IMR-90 (cell line): ENCODE results near the gene BARX1. TPM values are rescaled to one million over a fixed set of nuclear protein-coding genes. Genes with fewer than 3 reads are reported as not detected.

Experiments used
- ATAC-seq: fragments of 200-7000 bp; cut with Tn5 transposase; 2 replicates; pipeline ENCODE4 v1.9.1; 2020; ENCODE audit warnings: low read depth, mild to moderate bottlenecking, moderate library complexity
- BruUV-seq: library from RNA; stranded (reverse); fragments of 400-500 nt; replicated peaks from 2 replicates; lab custom pipeline; 2021; lab: Mats Ljungman, UMichigan
- CTCF ChIA-PET: fragments of 300-600 bp; formaldehyde crosslinking; extraction: SDS; loops from one replicate; lab custom pipeline; 2021; ENCODE audit warnings: antibody characterized with exemption; lab: Yijun Ruan, JAX
- POLR2A ChIA-PET: fragments of 300-600 bp; sonication (Branson Sonifier 250); formaldehyde crosslinking; loops from one replicate; lab custom pipeline; 2022; ENCODE audit warnings: antibody characterized with exemption; ENCODE audit not compliant: unreplicated experiment; lab: Charles Lee
- DNase-seq: peaks from one replicate; pipeline ENCODE4 v3.0.0; 2013
- H2AFZ ChIP-seq: replicated peaks from 2 replicates; pipeline ENCODE3; 2013; ENCODE audit warnings: low read length, mild to moderate bottlenecking; ENCODE audit not compliant: poor library complexity
- H2AK5ac ChIP-seq: 2 replicates; pipeline ENCODE4 v1.6.1; 2013; ENCODE audit warnings: low read depth, low read length, inconsistent platforms
- H2AK9ac ChIP-seq: replicated peaks from 2 replicates; pipeline ENCODE3; 2013; ENCODE audit warnings: mild to moderate bottlenecking, low read depth, low read length, moderate library complexity; ENCODE audit not compliant: poor library complexity
- H2BK120ac ChIP-seq: 2 replicates; pipeline ENCODE4 v1.6.1; 2013; ENCODE audit warnings: low read depth, low read length, inconsistent platforms
- H2BK15ac ChIP-seq: 3 replicates; pipeline ENCODE4 v1.6.1; 2013; ENCODE audit warnings: low read depth, low read length, inconsistent platforms
- H2BK20ac ChIP-seq: 2 replicates; pipeline ENCODE4 v1.6.1; 2013; ENCODE audit warnings: low read depth, mild to moderate bottlenecking, inconsistent platforms, low read length, moderate library complexity
- H2BK5ac ChIP-seq: 2 replicates; pipeline ENCODE4 v1.6.1; 2013; ENCODE audit warnings: mild to moderate bottlenecking, low read depth, low read length, inconsistent platforms; ENCODE audit not compliant: poor library complexity, severe bottlenecking
- H3K14ac ChIP-seq: replicated peaks from 2 replicates; pipeline ENCODE4 v1.6.1; 2013; ENCODE audit warnings: low read depth, low read length, inconsistent platforms
- H3K18ac ChIP-seq: 2 replicates; pipeline ENCODE4 v1.6.1; 2013; ENCODE audit warnings: low read depth, low read length, control low read depth
- H3K23ac ChIP-seq: 2 replicates; pipeline ENCODE4 v1.6.1; 2013; ENCODE audit warnings: low read depth, low read length, inconsistent platforms
- H3K27ac ChIP-seq: 2 replicates; pipeline ENCODE4 v1.5.1; 2013; ENCODE audit warnings: mild to moderate bottlenecking, control low read depth, low read length; ENCODE audit not compliant: insufficient read depth
- H3K27me3 ChIP-seq: 2 replicates; pipeline ENCODE4 v1.6.1; 2013; ENCODE audit warnings: low read length; ENCODE audit not compliant: control insufficient read depth, insufficient read depth
- H3K36me3 ChIP-seq: 2 replicates; pipeline ENCODE4 v1.6.1; 2013; ENCODE audit warnings: low read length, mixed read lengths; ENCODE audit not compliant: control insufficient read depth, insufficient read depth
- H3K4ac ChIP-seq: 2 replicates; pipeline ENCODE4 v1.6.1; 2013; ENCODE audit warnings: low read depth, low read length, inconsistent platforms
- H3K4me1 ChIP-seq: 2 replicates; pipeline ENCODE4 v1.6.1; 2013; ENCODE audit warnings: low read length, mixed read lengths; ENCODE audit not compliant: control insufficient read depth, insufficient read depth
- H3K4me2 ChIP-seq: 2 replicates; pipeline ENCODE4 v1.6.1; 2013; ENCODE audit warnings: low read depth, mild to moderate bottlenecking, control low read depth, low read length, moderate library complexity
- H3K4me3 ChIP-seq: 2 replicates; pipeline ENCODE4 v1.5.1; 2013; ENCODE audit warnings: low read depth, mild to moderate bottlenecking, control low read depth, low read length, moderate library complexity; ENCODE audit not compliant: insufficient read depth
- H3K56ac ChIP-seq: 2 replicates; pipeline ENCODE4 v1.6.1; 2013; ENCODE audit warnings: low read length, inconsistent platforms; ENCODE audit not compliant: insufficient read depth; ENCODE audit errors: extremely low read depth
- H3K79me1 ChIP-seq, 2 experiments: 2 replicates each; pipeline ENCODE4 v1.6.1; 2013; ENCODE audit warnings: low read length in 2 of 2, inconsistent platforms in 1 of 2, low read depth in 1 of 2
- H3K9ac ChIP-seq: 2 replicates; pipeline ENCODE4 v1.6.1; 2013; ENCODE audit warnings: low read depth, low read length, control low read depth
- H3K9me1 ChIP-seq: 2 replicates; pipeline ENCODE4 v1.6.1; 2013; ENCODE audit warnings: low read length, inconsistent platforms; ENCODE audit not compliant: insufficient read depth
- H3K9me3 ChIP-seq: 2 replicates; pipeline ENCODE4 v1.6.1; 2013; ENCODE audit warnings: low read length; ENCODE audit not compliant: control insufficient read depth, insufficient read depth
- H4K20me1 ChIP-seq: 2 replicates; pipeline ENCODE4 v1.6.1; 2013; ENCODE audit warnings: low read length, inconsistent platforms; ENCODE audit not compliant: insufficient read depth
- H4K5ac ChIP-seq: 2 replicates; pipeline ENCODE4 v1.6.1; 2013; ENCODE audit warnings: mild to moderate bottlenecking, low read depth, low read length, control low read depth
- H4K8ac ChIP-seq, 2 experiments: 2 replicates each; pipeline ENCODE4 v1.6.1; 2013; ENCODE audit warnings: low read depth in 2 of 2, low read length in 2 of 2, control low read depth in 1 of 2, inconsistent platforms in 1 of 2
- H4K91ac ChIP-seq: 2 replicates; pipeline ENCODE4 v1.6.1; 2013; ENCODE audit warnings: low read depth, low read length, inconsistent platforms; ENCODE audit not compliant: insufficient read depth
- CEBPB ChIP-seq: IDR thresholded peaks from 2 replicates; pipeline ENCODE4 v1.6.1; 2012; ENCODE audit warnings: low read depth, low read length, improper control_type of control experiment
- FOS ChIP-seq: fragments of 150-350 bp; IDR thresholded peaks from 2 replicates; pipeline ENCODE4 v1.6.1; 2016; ENCODE audit warnings: low read depth, low read length
- MAFK ChIP-seq: IDR thresholded peaks from 2 replicates; pipeline ENCODE4 v1.6.1; 2012; ENCODE audit warnings: low read depth, low read length, improper control_type of control experiment
- MXI1 ChIP-seq: IDR thresholded peaks from 2 replicates; pipeline ENCODE4 v1.6.1; 2012; ENCODE audit warnings: low read depth, mild to moderate bottlenecking, low read length, moderate library complexity, borderline replicate concordance
- NFE2L2 ChIP-seq: fragments of 150-350 bp; IDR thresholded peaks from 2 replicates; pipeline ENCODE4 v1.6.1; 2016; ENCODE audit warnings: low read depth, mild to moderate bottlenecking, low read length
- RAD21 ChIP-seq: IDR thresholded peaks from 2 replicates; pipeline ENCODE4 v1.6.1; 2012; ENCODE audit warnings: low read length, improper control_type of control experiment
- RCOR1 ChIP-seq: IDR thresholded peaks from 2 replicates; pipeline ENCODE4 v1.6.1; 2012; ENCODE audit warnings: mild to moderate bottlenecking, low read length, improper control_type of control experiment; ENCODE audit not compliant: insufficient replicate concordance
- RFX5 ChIP-seq: IDR thresholded peaks from 2 replicates; pipeline ENCODE4 v1.8.0; 2012; ENCODE audit warnings: low read depth, mild to moderate bottlenecking, low read length, moderate library complexity
- WGBS, 2 experiments: methylation state at CpG; one replicate each; pipeline versions ENCODE4 v1.1.5 to v1.1.7; 2013; ENCODE audit warnings: missing lambda C conversion rate in 2 of 2; ENCODE audit not compliant: insufficient read length in 1 of 2; ENCODE audit errors: extremely low coverage in 2 of 2; 5-methylcytosine and 5-hydroxymethylcytosine counted together
- dilution Hi-C: fragments of 300-500 bp; cut with HindIII; formaldehyde crosslinking; loops from one replicate; pipeline ENCODE4 v1.14.3; 2018; ENCODE audit warnings: low sequenced_read_pairs; ENCODE audit not compliant: unreplicated experiment
- in situ Hi-C: fragments of 300-500 bp; cut with MboI; formaldehyde crosslinking; loops from 3 replicates; pipeline ENCODE4 v1.14.3; 2019; ENCODE audit warnings: low sequenced_read_pairs, inconsistent platforms, mixed read lengths
- intact Hi-C: fragments of 100-400 bp; cut with micrococcal nuclease; formaldehyde crosslinking; loops from 2 replicates; pipeline ENCODE4 v1.10.0; 2022
- polyA plus RNA-seq, 3 experiments: library from polyadenylated mRNA; depleted of rRNA; stranded (reverse); fragments of >200 nt; gene quantifications; 2 replicates each; pipeline ENCODE4 v1.2.3, GENCODE V29; 2012; ENCODE audit warnings: low replicate concordance in 1 of 3
- total RNA-seq: library from RNA; depleted of rRNA; stranded (reverse); fragments of >200 nt; gene quantifications from 2 replicates; pipeline ENCODE4 v1.2.3, GENCODE V29; 2012

The BARX1 gene
- total and polyA plus RNA-seq, 2 of the 4 experiments (the other 2 are of a cell fraction) = not detected

- no CpG with 5 or more reads among the region's 3 CpGs for WGBS, 2 experiments
- no peaks in the 10 kb centered on the region for H3K9me3 ChIP-seq
- H3K56ac ChIP-seq = no peak overlapping the region
- no peak overlapping the region for H2AK5ac ChIP-seq
- dilution Hi-C loops = no loop called here
- H2AK9ac ChIP-seq = no peak overlapping the region
- H2BK5ac ChIP-seq = no peak overlapping the region
- no peak overlapping the region for H3K4me3 ChIP-seq
- no peak overlapping the region for H3K23ac ChIP-seq
- DNase-seq = no peak
- H3K9me1 ChIP-seq = no peaks in the 10 kb centered on the region
- H2AFZ ChIP-seq = no peak overlapping the region
- H3K4me2 ChIP-seq = no peak overlapping the region
- no peak overlapping the region for H4K8ac ChIP-seq
- H3K27me3 ChIP-seq = peaks cover 12% of the 10 kb centered on the region
- H4K91ac ChIP-seq = no peak overlapping the region
- H4K5ac ChIP-seq = no peak overlapping the region
- no peak overlapping the region for H3K18ac ChIP-seq
- TF ChIP-seq RFX5 (no peak), RCOR1 (no peak), NFE2L2 (no peak), FOS (no peak), CEBPB (no peak), MAFK (peak; percentile 65), MXI1 (no peak), RAD21 (no peak)
- no peak for ATAC-seq
- no peak overlapping the region for H3K4ac ChIP-seq
- ChIA-PET POLR2A (no interaction called here), CTCF (no interaction called here)
- intact Hi-C loops = no loop called here
- H4K20me1 ChIP-seq = no peaks in the 10 kb centered on the region
- in situ Hi-C loops = no loop called here
- H3K79me1 ChIP-seq = no peaks in the 10 kb centered on the region
- H3K14ac ChIP-seq = no peak overlapping the region
- no peaks in the 10 kb centered on the region for H3K4me1 ChIP-seq
- H2BK20ac ChIP-seq = no peak overlapping the region
- H2BK15ac ChIP-seq = no peak overlapping the region
- H3K9ac ChIP-seq = no peak overlapping the region
- H2BK120ac ChIP-seq = no peak overlapping the region
- H3K27ac ChIP-seq = no peak overlapping the region
- H3K36me3 ChIP-seq = no peaks in the 10 kb centered on the region
- no TSS peak for BruUV-seq
Observed at GRCh38 chr9:93976081-93976480, 20.9 kb upstream of the BARX1 start.
